Adrenal gland (tissue), 5 donors: ENCODE measurements around the gene CGNL1.

Experiments used
- POLR2A ChIP-seq, 2 donors: fragments of 450-650 bp; IDR thresholded peaks; one replicate each; pipeline ENCODE4 v1.6.1; 2017; ENCODE audit warnings: antibody characterized with exemption in 2 of 2, mild to moderate bottlenecking in 2 of 2, moderate library complexity in 1 of 2
- TF ChIP-seq, protein P1 (sequence below), 6 experiments: fragments of 450-650 bp in 4 of 6; fragments of 200-600 bp in 2 of 6; sonication (generic) in 1 of 6; IDR thresholded peaks; 1 replicate in 5 of 6; 2 replicates in 1 of 6; pipeline versions ENCODE4 v1.5.1 to v1.8.0; 2016 to 2021; ENCODE audit warnings: antibody characterized with exemption in 6 of 6, mild to moderate bottlenecking in 2 of 6, moderate library complexity in 1 of 6
- donor health status: DM: no; HTN: no; CAD: no.

DNA sequence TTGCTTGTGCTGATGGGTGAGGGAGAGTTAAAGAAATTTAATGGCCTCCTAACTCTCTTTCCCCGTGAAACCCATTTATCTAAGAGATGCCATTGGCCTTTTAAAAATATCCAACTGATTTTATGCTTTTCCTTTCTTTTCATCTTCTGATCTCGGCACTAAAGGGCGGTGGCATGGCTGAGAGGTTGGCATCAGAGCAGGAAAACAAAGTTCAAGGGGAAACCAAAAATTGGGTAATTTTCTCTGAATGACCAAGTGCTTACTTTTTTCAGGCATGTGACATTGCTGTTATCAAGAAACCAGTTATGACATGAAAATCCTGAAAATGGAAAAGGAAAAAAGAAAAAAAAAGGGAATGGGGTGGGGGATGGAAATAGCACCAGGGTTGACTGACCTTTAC is 3.2 kb downstream of the CGNL1 start:
- TF ChIP-seq, protein P1, sequence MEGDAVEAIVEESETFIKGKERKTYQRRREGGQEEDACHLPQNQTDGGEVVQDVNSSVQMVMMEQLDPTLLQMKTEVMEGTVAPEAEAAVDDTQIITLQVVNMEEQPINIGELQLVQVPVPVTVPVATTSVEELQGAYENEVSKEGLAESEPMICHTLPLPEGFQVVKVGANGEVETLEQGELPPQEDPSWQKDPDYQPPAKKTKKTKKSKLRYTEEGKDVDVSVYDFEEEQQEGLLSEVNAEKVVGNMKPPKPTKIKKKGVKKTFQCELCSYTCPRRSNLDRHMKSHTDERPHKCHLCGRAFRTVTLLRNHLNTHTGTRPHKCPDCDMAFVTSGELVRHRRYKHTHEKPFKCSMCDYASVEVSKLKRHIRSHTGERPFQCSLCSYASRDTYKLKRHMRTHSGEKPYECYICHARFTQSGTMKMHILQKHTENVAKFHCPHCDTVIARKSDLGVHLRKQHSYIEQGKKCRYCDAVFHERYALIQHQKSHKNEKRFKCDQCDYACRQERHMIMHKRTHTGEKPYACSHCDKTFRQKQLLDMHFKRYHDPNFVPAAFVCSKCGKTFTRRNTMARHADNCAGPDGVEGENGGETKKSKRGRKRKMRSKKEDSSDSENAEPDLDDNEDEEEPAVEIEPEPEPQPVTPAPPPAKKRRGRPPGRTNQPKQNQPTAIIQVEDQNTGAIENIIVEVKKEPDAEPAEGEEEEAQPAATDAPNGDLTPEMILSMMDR (IDR thresholded peaks at IDR 0.05), result no peak
- TF ChIP-seq POLR2A (IDR thresholded peaks at IDR 0.05), result no peak
